Stimulated activated CD4-positive, alpha-beta T cell treated with anti-CD3 and anti-CD28 coated beads, TNF-alpha, amount 100 ng/mL, for 1 hour (primary cell): Measurements from ENCODE around the gene RMND5B.

Source experiments
- DNase-seq, 3 donors: peaks; one replicate each; pipeline ENCODE4 v3.0.0-alpha.2; 2020; ENCODE audit warnings: low read depth in 3 of 3, low spot score in 1 of 3

Gene RMND5B

GRCh38 chr5:178199581-178200434, 69.0 kb downstream of the RMND5B start:
- DNase-seq: no peak
